ENCODE results near the gene KLHL25.
"Not testable (repeated sequence)": the region's sequence is repeated elsewhere in the genome, so short reads cannot be mapped to it uniquely, and the experiment has no call there.

KLHL25 gene

DNA sequence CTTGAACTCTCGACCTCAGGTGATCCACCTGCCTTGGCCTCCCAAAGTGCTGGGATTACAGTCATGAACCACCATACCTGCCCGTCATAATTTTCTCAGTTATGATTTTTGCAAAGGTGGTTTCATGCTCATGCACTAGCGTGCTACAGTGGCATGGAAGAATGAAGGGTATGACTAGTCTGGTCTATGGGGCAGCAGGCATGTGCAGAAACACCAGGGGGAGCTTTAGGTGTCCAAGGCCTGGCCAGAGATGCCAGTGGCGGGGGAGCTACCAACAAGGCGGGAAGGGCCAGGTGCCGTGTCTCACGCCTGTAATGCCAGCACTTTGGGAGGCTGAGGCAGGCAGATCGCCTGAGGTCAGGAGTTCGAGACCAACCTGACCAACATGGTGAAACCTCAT lies 7.9 kb upstream of the KLHL25 start:
- not testable (repeated sequence) for DNase-seq (ENCODE audit: low spot score)

DNA sequence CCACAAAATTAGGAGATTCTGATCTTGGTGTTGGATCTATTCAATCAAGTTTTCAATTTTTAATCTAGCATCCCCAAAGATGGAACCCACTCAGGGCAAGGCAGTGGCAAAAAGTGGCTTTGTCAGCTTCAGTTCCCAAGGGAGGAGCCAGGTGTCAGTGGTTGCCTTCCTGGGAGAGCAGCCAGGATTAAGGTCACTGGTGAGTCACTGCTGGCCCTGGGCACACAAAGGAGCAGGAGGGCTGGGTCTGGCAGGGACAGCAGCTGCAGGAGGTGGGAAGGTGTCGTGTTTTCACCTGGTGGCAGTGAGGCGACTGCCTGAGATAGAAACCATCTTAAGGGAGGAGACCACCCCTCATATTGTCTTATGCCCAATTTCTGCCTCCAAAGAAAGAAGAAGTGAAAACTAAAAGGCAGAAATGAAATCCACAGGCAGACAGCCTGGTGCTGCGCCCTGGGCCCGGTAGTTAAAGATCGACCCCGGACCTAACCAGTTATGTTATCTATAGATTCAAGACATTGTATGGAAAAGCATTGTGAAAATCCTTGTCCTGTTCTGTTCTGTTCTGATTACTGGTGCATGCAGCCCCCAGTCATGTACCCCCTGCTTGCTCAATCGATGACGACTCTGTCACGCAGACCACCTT lies 5.9 kb upstream of the KLHL25 start:
- DNase-seq (ENCODE audit: low spot score): peak; percentile 58

DNA sequence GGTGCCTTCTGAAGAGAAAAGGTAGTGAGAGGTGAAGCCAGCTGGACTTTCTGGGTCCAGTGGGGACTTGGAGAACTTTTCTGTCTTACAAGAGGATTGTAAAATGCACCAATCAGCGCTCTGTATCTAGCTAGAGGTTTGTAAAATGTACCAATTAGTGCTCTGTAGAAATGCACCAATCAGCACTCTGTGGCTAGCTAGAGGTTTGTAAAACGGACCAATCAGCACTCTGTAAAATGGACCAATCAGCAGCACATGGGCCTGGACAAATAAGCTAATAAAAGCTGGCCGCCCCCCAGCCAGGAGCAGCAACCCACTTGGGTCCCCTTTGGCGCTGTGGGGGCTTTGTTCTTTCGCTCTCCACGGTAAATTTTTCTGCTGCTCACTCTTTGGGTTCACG lies 1.6 kb upstream of the KLHL25 start:
- not testable (repeated sequence) for DNase-seq (ENCODE audit: low spot score)

DNA sequence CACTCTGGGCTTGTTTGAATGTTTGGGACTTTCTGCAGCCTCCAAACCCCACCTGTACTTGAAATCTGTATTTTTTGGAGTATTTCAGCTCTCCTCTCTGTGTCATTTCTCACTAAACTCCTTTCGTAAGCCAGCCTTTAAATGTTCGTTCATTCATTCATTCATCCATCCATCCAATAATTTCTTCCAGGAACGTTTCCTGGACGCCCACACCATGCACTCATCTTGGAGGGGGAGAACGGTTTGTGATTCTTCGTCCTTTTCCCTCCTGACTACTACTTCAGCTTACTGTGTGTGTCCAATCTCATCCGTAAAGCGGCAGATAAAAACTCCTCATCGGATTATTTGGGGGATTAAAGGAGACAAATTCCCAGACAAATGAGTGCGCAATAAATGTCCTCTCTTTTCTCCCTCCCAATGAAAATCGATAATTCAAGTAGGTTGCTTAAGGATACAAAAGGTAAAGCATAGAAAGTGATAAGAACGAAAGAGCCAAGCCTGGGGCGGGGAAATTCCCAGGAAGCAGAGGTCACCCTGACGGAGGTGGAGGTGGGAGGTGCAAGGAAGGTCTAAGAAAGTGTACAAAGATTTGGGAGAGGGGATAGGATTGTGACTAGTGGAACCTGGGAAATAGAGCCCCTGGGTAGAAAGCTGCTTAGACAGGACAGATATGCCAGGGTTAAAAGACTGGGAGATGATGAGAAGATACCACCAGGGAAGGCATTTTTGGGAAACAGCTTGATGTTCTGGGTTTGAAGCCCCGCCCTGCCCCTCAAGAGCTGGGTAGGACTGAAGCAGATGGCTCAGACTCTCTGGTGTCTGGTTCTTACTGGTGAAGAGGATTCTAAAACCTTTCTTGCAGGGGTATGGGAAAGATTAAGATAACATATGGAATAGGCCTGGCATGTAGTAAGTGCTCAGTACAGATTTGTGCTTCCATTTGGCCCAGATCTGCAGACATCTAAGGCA lies 896 bp upstream of the KLHL25 start:
- DNase-seq (ENCODE audit: low spot score): no peak

DNA sequence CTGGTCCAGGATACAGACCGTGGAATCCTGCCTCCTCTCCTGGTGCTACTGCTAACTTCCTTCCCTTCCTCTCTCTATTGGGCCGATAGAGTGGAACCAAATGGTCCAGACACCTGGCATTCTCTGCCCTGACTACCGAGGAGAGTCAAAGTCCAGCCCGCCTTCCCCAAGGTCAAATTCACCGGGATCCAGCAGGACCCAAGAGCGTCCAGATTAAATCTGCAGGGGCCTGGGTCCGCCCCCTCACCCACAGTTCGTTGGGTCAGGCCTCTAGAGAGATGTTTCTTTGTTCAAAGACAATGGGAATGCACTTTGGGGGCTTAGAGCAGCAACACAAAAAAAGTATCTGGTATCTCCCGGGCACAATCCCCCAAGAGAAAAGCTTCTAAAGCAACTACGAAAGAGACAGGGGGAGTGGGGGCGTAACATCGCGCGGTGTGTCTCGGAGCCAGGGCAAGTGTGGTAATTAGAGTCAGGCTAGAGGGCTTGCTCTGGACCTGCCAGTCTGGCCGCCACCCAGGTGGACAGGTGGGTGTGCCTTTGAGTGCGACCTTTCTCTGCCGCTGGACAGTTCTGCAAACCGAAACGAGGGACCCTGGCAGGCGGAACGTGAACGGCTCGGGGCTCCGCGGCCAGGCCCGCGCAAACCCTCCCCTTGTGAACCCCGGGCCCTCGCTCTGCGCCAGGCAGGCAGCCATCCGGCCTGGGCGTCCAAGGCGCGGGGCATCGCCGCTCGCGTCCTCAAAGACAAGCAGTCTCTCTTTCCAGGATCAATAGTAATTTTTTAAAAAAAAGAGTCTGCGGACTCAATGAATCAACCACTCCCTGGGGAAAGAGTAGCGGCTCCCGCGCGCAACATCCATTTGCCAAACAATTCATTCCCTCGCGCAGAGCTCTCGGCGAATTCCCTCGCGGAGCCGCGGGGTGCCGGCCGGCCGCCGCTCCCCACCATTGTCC lies 806 bp downstream of the KLHL25 start:
- peak; percentile 56 for DNase-seq (ENCODE audit: low spot score)

DNA sequence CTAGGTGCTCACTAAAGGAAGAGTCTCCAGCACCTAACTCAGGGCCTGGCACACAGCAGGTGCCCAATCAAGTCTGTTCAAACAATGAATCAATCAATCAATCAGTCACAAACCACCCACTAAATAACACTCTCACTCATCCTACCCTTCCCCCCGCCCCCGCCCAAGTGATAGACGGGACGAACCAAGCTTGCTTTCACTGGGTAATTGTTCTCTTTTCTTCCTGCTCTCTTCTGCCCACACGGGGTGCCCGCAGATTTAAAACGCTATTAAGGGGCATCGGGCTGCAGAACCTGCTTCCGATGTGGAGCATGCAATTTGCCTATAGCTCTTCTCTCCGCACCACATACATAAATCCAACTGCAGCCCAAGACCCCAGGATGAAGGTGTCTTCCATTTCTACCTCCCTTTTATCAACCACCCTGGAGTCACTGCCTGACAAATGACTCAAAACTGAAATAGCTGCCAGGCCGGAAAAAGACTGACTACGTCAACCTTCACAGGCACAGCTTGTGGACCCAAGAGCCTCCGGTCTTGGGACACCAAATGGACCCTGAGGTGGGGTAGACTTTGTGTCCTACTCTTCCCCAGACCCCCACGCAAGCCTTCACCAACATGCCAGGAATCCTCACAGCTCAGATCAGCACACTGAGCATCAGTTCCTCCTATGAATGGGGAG lies 1.7 kb downstream of the KLHL25 start:
- no peak for DNase-seq (ENCODE audit: low spot score)

DNA sequence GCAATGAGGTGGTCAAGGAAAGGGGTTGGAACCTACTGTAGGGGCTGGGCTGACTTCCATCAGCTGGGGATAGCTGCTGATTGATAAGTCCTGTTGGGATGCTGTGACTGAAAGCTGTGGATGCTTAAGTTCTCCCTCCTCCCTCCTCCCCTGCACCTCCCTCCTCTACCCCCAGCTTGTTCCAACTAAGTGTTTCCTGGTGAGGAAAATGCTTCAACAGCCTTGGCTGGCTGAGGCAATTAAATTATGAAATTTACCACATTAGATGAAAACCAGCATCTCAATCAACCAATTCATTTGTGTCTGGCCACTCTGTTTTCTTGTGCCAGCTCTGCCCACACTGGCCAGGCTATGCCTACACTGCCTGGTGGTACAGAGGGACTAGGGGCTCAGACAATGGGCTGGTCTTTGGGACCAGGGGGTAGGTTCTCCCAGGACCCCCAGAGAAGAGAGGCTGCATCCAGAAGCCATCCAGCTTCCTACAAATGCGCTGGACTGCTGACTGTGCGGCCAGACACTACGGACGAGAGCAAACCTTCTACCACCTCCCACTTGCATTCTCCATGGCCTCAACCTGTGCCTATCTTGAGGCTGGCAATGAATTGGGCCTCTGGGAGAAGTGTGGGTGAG lies 2.5 kb downstream of the KLHL25 start:
- no peak for DNase-seq (ENCODE audit: low spot score)

DNA sequence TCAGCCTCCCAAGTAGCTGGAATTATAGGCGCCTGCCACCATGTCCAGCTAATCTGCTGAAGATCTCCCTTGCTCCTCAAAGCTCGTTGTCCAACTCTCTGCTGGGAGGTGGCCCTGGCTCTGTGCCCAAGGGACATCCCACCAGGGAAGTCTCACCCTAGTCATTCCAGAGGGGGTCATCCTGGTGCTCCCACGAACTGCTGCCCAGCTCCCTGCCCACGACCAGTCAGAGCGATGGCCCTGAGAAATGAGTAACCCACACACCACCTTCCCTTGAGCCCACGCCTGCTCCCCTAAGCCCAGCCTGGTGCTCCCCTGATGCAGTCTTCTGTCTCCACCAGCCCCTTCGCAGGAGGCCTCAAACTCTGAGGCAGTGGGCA lies 5.2 kb downstream of the KLHL25 start:
- DNase-seq (ENCODE audit: low spot score): no peak

DNA sequence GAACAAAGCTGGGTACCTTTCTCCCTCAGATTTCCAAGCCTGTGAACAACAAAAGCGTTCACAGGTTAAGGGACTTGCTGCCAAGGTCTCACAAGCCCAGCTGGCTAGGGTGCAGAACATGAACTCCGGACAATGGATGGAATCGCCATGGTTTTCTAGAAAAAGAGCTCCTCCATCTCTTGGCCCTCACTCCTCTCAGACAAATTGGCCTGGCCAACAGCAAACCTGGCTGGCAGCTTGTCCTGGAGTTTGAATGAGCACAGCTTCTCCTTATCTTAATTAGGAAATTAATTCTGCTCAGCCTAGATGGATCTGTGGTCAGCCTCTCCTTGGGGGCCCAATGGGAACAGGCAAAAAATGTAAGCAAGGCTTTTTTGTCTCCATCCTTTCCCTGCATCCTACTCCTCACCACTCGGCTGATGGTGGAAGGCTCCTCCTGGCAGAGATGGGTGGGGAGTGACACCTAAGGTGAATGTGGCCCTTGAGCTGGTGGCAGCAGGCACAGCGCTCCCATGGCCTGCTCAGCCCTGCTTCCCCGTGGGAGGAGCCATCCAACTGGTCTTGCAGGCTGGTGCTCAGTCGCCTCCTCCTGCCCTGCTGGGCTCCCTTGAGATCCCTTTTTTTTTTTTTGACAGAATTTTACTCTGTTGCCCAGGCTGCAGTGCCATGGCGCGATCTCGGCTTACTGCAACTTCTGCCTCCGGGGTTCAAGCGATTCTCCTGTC lies 5.8 kb downstream of the KLHL25 start:
- DNase-seq (ENCODE audit: low spot score): peak; percentile 57

DNA sequence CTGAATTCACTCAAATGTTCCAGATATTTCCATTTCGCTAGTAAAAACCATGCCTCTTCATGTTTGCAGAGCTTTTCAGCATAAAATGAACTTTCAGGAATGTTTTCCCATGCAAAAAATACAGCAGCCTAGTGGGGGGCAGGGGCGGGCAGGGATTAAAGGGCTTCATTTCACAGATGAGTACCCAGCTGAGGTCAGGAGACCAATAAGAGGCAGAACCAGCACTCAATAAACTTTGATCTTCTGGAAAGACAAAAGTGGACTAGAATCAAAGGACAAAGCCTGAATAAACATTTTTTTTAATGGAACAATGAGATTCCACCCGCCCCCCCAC lies 8.0 kb downstream of the KLHL25 start:
- no peak for DNase-seq (ENCODE audit: low spot score)

DNA sequence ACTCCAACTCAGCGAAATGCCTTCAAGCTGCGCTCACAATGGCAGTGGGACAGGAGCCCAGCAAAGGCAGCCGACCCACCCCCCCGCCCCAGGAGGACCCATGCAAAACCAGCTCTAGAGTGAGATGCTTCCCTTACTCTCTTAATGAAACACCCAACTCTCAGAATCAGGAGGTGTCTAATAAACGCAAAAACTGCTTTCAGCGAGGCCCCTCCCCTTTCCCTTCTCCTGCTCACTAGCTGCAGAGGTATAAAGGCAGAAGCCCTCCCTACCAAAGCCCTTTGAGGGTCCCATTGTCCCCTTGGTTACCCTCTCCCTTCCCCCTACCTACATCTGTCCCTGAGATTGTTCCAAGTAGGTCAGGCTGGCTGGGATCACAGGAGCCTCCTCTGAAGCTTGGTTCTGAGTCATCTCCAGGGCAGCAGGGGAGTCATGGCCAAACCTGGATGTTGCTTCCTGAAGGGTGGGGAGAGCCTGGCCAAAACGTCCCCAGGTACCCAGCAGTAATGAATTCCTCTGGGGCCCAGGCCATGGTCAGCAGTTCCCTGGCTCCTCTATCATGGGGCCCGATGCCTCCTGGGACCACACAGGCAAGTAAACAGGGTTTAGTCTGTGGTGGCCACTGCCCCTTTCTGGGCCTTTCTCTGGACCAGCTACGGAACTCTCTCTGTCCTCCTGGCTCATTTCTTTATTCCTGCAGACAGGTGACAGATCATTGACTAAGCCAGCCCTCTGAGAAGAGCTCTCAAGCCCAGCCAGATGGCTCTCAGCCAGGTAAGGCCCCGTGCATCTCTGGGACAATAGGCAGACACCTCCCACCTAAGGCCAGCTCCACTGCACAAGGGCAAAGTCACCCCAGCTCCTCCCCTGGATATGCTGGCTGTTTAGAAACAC lies 8.6 kb downstream of the KLHL25 start:
- peak; percentile 52 for DNase-seq (ENCODE audit: low spot score)

DNA sequence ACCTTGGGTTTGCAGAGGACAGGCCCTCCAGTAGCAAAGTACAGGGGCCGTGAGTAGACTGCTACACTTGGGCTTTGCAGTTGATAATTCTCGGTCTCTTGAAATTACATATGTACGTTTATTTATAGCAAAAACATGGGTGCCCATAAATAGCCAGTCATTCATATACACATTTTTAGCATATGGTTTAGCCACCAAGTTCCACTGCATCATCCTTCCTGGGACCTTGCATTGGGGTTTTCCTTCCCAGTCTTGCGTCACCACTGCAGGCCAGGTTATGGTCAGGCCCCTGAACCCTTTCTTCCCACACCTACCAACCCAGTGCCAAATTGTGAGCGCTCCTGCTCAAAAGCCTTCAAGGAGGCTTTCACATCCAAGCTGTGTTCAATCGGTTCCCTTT lies 12.7 kb downstream of the KLHL25 start:
- no peak for DNase-seq (ENCODE audit: low spot score)

DNA sequence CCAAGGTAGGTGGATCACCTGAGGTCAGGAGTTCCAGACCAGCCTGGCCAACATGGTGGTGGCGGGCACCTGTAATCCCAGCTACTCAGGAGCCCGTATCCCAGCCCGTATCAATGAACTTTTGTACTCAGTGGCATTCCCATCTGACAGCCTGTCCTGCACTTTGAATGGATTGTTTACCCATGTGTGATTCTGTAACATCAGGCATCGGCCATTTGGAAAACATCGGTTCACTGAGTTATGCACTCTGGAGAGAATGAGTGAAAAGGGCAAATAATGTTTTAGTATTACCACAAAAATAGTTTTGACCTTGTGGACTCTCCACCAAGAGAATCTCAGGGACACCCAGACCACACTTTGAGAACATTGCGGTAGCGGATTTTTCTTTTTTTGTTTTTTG lies 13.6 kb downstream of the KLHL25 start:
- no peak for DNase-seq (ENCODE audit: low spot score)

DNA sequence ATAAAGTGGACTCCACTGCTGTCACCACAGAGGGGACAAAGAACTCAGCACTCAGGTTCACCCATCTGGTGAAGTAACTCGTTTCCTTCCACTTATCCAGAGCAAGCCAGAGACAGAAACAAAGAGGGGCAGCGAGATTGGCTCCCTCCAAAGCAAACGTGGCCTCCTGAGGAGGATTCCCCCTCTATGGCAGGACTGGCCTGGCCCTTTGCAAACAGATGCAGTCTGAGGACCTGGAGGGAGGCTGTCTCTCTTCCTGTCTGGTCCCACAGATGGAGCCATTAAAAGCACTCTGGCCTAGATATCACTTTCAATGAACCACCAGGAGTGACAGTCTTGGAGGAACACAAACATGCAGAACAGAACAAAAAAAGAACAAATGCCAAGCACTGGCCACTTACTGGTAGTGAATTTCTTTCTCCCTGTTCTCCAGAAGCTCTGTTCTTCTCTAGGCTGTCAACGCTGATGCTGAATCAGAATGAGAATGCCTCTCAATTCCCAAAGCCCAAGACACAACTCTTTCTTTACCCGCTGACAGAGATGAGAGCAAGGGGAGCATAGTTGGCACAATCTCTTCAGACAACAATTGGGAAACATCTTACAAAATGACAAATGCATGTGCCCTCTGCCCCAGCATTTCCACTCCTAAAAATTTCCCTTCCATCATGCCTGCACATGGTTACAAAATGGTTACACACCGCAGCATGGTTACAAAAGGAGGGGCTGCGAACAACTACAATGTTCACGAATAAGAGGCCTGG lies 14.3 kb downstream of the KLHL25 start:
- DNase-seq (ENCODE audit: low spot score): no peak

DNA sequence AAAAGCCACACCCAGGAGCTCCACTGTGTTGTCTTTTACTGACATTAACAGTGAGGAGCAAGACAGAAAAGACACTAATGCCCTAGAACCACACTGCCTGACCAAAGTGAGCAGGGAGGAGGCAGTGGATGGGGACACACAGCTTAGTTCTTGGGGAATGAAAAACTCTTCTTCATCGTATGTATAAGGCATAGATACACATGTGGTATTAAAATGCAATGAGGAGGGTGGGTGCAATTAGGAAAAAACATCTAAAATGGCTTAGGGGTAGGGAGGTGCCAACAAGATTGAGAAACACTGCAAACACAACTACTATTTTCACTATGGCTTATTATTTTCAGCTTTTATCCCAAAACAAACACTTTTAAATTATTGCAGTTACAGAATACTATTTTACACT lies 15.5 kb downstream of the KLHL25 start:
- no peak for DNase-seq (ENCODE audit: low spot score)

DNA sequence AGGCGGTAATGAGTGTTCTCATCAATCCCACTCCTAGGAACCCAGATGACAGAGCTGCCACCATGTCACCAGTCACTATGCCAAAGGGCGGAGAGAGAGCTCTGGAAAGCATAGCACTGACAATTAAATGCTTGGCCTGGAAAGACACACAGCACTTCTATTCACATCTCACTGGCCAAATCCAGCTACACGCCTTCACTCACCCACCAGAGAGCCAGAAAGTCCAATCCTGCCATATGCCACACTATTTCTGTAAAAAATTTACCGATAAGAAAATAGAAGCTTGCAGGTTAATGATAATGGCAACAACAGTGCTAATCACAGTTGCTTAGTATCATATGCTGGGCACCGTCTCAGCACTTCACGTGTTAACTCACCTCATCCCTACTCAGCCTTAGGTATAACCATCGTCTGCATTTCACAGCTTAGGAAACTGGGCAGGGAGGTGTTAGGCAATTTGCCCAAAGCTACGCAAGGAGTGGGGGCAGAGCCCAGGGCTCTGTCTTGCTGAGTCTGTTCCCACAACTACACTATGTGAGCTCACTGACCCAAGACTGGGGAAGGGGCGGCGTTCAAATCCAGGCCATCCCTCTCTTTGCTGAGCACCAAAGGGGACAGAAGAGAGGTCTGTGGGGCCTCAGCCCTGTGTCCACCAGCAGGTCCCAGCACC lies 16.5 kb downstream of the KLHL25 start:
- DNase-seq (ENCODE audit: low spot score): no peak

DNA sequence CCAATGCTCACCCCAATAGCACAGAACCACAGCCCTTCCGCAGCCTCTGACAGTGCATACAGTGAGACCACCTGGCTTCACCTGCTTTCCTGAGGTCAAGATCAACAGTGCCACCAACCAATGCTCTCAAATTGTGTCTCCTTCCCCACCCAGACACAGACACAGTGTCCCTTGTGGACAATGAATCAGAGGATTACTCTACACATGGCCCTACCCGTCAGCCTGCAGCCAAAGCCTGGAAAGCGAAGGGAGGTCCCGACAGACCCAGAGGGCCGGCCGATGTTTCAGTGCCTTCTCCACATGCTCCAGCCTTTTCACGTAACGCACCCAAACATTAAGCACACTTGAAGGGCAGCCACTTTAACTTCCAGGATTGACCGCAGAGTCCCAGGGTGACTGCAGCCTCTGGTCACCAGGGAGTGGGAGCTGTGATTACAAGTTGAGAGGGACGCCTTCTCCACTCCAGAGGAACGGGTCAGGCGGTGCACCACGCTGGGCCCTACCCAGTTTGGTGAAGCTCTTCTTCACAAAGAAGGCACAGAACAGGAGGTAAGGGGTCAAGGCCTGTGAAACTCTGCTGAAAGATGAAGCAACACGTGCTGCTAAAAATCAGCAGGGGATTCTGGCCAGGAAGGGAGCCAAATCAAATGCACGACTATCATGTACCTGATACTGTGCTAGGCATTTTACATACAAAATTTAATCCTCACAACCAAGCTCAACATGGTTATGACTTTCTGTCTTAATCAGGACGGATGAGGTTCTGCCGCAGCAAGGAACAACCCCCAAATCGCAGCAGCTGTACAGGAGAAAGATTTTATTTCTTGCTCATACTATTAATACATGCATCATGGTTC lies 17.2 kb downstream of the KLHL25 start:
- DNase-seq (ENCODE audit: low spot score): no peak

Data from iPS-NIHi11 (cell line).